A549 (cell line): ENCODE results near the gene TUBGCP3.

Experiments used
- CHD2 ChIP-seq: fragments of 150-350 bp; IDR thresholded peaks from 2 replicates; pipeline ENCODE4 v1.6.1; 2014; ENCODE audit warnings: low read length; ENCODE audit not compliant: partially characterized antibody
- POLR2A ChIP-seq: IDR thresholded peaks from 2 replicates; pipeline ENCODE4 v1.6.1; 2012; ENCODE audit warnings: mild to moderate bottlenecking, low read length
- REST ChIP-seq: fragments of 200-600 bp; sonication (generic); IDR thresholded peaks from 2 replicates; pipeline ENCODE4 v1.6.1; 2016; ENCODE audit warnings: antibody characterized with exemption, mild to moderate bottlenecking, moderate library complexity
- SREBF2 ChIP-seq: fragments of 450-650 bp; IDR thresholded peaks from 2 replicates; pipeline ENCODE4 v1.6.1; 2014; ENCODE audit warnings: mild to moderate bottlenecking, moderate library complexity
- TF ChIP-seq, protein P1 (sequence below): fragments of >200 bp; sonication (Bioruptor Twin); formaldehyde crosslinking; IDR thresholded peaks from 3 replicates; pipeline ENCODE4 v1.5.1; 2016

GRCh38 chr13:112477070-112477619 lies 110.8 kb downstream of the TUBGCP3 start:
- TF ChIP-seq, protein P1, sequence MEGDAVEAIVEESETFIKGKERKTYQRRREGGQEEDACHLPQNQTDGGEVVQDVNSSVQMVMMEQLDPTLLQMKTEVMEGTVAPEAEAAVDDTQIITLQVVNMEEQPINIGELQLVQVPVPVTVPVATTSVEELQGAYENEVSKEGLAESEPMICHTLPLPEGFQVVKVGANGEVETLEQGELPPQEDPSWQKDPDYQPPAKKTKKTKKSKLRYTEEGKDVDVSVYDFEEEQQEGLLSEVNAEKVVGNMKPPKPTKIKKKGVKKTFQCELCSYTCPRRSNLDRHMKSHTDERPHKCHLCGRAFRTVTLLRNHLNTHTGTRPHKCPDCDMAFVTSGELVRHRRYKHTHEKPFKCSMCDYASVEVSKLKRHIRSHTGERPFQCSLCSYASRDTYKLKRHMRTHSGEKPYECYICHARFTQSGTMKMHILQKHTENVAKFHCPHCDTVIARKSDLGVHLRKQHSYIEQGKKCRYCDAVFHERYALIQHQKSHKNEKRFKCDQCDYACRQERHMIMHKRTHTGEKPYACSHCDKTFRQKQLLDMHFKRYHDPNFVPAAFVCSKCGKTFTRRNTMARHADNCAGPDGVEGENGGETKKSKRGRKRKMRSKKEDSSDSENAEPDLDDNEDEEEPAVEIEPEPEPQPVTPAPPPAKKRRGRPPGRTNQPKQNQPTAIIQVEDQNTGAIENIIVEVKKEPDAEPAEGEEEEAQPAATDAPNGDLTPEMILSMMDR = no peak
- no peak for TF ChIP-seq REST
- no peak for TF ChIP-seq POLR2A
- TF ChIP-seq CHD2 = no peak
- TF ChIP-seq SREBF2 = no peak
